ENCODE measurements around the gene BEND5.

The BEND5 gene

GRCh38 chr1:48776393-48777218 is at the start of gene BEND5:
BEND5 (minus strand) TSS chr1:48776891; CDS start chr1:48776831, 60 bp downstream.
- peak in 1 of 2 donors; percentile 81 for DNase-seq

GRCh38 chr1:48823168-48823567 is 46.5 kb upstream of the BEND5 start:
- no peak for DNase-seq

- DNase-seq, result no peak
Observed at GRCh38 chr1:48820491-48820890, 43.8 kb upstream of the BEND5 start.

GRCh38 chr1:48817505-48818114 is 40.9 kb upstream of the BEND5 start:
- no peak for DNase-seq

- DNase-seq, result no peak
Observed at GRCh38 chr1:48810740-48811139, 34.0 kb upstream of the BEND5 start.

GRCh38 chr1:48808496-48808895 is 31.8 kb upstream of the BEND5 start:
- no peak for DNase-seq

- DNase-seq, result no peak
Observed at GRCh38 chr1:48807554-48808260, 31.0 kb upstream of the BEND5 start.

GRCh38 chr1:48803474-48803873 is 26.8 kb upstream of the BEND5 start:
- no peak for DNase-seq

GRCh38 chr1:48794816-48795215 is 18.1 kb upstream of the BEND5 start:
- peak in 1 of 2 donors; percentile 14 for DNase-seq

- DNase-seq, result peak in 1 of 2 donors; percentile 61
Observed at GRCh38 chr1:48793863-48794262, 17.2 kb upstream of the BEND5 start.

GRCh38 chr1:48792961-48793360 is 16.3 kb upstream of the BEND5 start:
- DNase-seq, result no peak

GRCh38 chr1:48790397-48790796 is 13.7 kb upstream of the BEND5 start:
- no peak for DNase-seq

GRCh38 chr1:48789903-48790302 is 13.2 kb upstream of the BEND5 start:
- DNase-seq, result no peak

GRCh38 chr1:48785869-48786268 is 9.2 kb upstream of the BEND5 start:
- DNase-seq, result no peak

- DNase-seq, result no peak
Observed at GRCh38 chr1:48784301-48784700, 7.6 kb upstream of the BEND5 start.

GRCh38 chr1:48777219-48777895 is 666 bp upstream of the BEND5 start:
- no peak for DNase-seq

GRCh38 chr1:48775831-48776392 is 779 bp downstream of the BEND5 start:
- no peak for DNase-seq

- DNase-seq, result no peak
Observed at GRCh38 chr1:48773133-48773532, 3.6 kb downstream of the BEND5 start.

- DNase-seq, result no peak
Observed at GRCh38 chr1:48772211-48772610, 4.5 kb downstream of the BEND5 start.

- no peak for DNase-seq
Observed at GRCh38 chr1:48771561-48771960, 5.1 kb downstream of the BEND5 start.

- peak in 1 of 2 donors; percentile 41 for DNase-seq
Observed at GRCh38 chr1:48767975-48768510, 8.6 kb downstream of the BEND5 start.

GRCh38 chr1:48765335-48765734 is 11.4 kb downstream of the BEND5 start:
- no peak for DNase-seq

- no peak for DNase-seq
Observed at GRCh38 chr1:48761986-48762385, 14.7 kb downstream of the BEND5 start.
